ENCODE measurements around the gene AGPAT4.

AGPAT4 gene

GRCh38 chr6:161169696-161170095, 104.2 kb downstream of the AGPAT4 start:
- peaks cover 8% of the 10 kb centered on the region for H3K27me3 Mint-ChIP-seq (ENCODE audit: low read depth, poor library complexity)
- peaks cover 14% of the 10 kb centered on the region for H3K4me1 Mint-ChIP-seq
- peaks cover 41% of the 10 kb centered on the region for H3K9me3 Mint-ChIP-seq
- H3K4me3 Mint-ChIP-seq = no peak overlapping the region
- TF ChIP-seq CTCF (IDR thresholded peaks at IDR 0.05) = no peak
- H3K36me3 Mint-ChIP-seq (ENCODE audit: low read depth) = peaks cover 76% of the 10 kb centered on the region
- DNase-seq = no peak
- H3K27ac Mint-ChIP-seq = peak overlapping the region; percentile 57

GRCh38 chr6:161169035-161169434, 104.8 kb downstream of the AGPAT4 start:
- no peak for DNase-seq
- H3K9me3 Mint-ChIP-seq = peaks cover 34% of the 10 kb centered on the region
- no peak for TF ChIP-seq CTCF (IDR thresholded peaks at IDR 0.05)
- H3K27ac Mint-ChIP-seq = peak overlapping the region; percentile 79
- peaks cover 14% of the 10 kb centered on the region for H3K4me1 Mint-ChIP-seq
- peaks cover 75% of the 10 kb centered on the region for H3K36me3 Mint-ChIP-seq (ENCODE audit: low read depth)
- peaks cover 8% of the 10 kb centered on the region for H3K27me3 Mint-ChIP-seq (ENCODE audit: low read depth, poor library complexity)
- H3K4me3 Mint-ChIP-seq = no peak overlapping the region

GRCh38 chr6:161168281-161168891, 105.5 kb downstream of the AGPAT4 start:
- Mint-ChIP-seq H3K4me3 (no peak overlapping the region), H3K27ac (peak overlapping the region; percentile 79), H3K9me3 (peaks cover 27% of the 10 kb centered on the region), H3K36me3 (ENCODE audit: low read depth) (peaks cover 70% of the 10 kb centered on the region), H3K27me3 (ENCODE audit: low read depth, poor library complexity) (peaks cover 8% of the 10 kb centered on the region), H3K4me1 (peaks cover 14% of the 10 kb centered on the region)
- DNase-seq = no peak
- TF ChIP-seq CTCF (IDR thresholded peaks at IDR 0.05) = no peak

- Mint-ChIP-seq H3K27me3 (ENCODE audit: low read depth, poor library complexity) (peaks cover 3% of the 10 kb centered on the region), H3K27ac (peak overlapping the region; percentile 62), H3K36me3 (ENCODE audit: low read depth) (peaks cover 75% of the 10 kb centered on the region), H3K4me1 (peaks cover 14% of the 10 kb centered on the region), H3K9me3 (peaks cover 12% of the 10 kb centered on the region), H3K4me3 (no peak overlapping the region)
- no peak for DNase-seq
- TF ChIP-seq CTCF (IDR thresholded peaks at IDR 0.05) = no peak
These were observed 107.2 kb downstream of the AGPAT4 start for GRCh38 chr6:161166677-161167076.

GRCh38 chr6:161166176-161166575, 107.7 kb downstream of the AGPAT4 start:
- no peak overlapping the region for H3K4me3 Mint-ChIP-seq
- DNase-seq = no peak
- H3K27me3 Mint-ChIP-seq (ENCODE audit: low read depth, poor library complexity) = peaks cover 3% of the 10 kb centered on the region
- peaks cover 9% of the 10 kb centered on the region for H3K9me3 Mint-ChIP-seq
- H3K27ac Mint-ChIP-seq = peak overlapping the region; percentile 62
- TF ChIP-seq CTCF (IDR thresholded peaks at IDR 0.05) = no peak
- H3K36me3 Mint-ChIP-seq (ENCODE audit: low read depth) = peaks cover 77% of the 10 kb centered on the region
- peaks cover 14% of the 10 kb centered on the region for H3K4me1 Mint-ChIP-seq

- peaks cover 69% of the 10 kb centered on the region for H3K36me3 Mint-ChIP-seq (ENCODE audit: low read depth)
- no peaks in the 10 kb centered on the region for H3K27me3 Mint-ChIP-seq (ENCODE audit: low read depth, poor library complexity)
- no peak for DNase-seq
- no peak overlapping the region for H3K4me3 Mint-ChIP-seq
- H3K4me1 Mint-ChIP-seq = peaks cover 14% of the 10 kb centered on the region
- no peak for TF ChIP-seq CTCF (IDR thresholded peaks at IDR 0.05)
- H3K27ac Mint-ChIP-seq = peak overlapping the region; percentile 22
- no peaks in the 10 kb centered on the region for H3K9me3 Mint-ChIP-seq
These were observed 109.7 kb downstream of the AGPAT4 start for GRCh38 chr6:161164182-161164625.

Data from nephron progenitor cell (in vitro differentiated cells).